Transverse colon (tissue), 4 donors: ENCODE results near the gene AJAP1. TPM values are rescaled to one million over a fixed set of nuclear protein-coding genes. Genes with fewer than 3 reads are reported as not detected.

Experiments used
- DNase-seq: peaks from one replicate; pipeline ENCODE4 v3.0.0-alpha.2; 2019
- H3K27ac ChIP-seq, 4 donors: fragments of 200-600 bp; sonication (generic); 2 replicates each; pipeline ENCODE4 v1.5.1; 2016 to 2018; ENCODE audit warnings: inconsistent platforms in 4 of 4
- H3K27me3 ChIP-seq: fragments of 200-600 bp; sonication (generic); 2 replicates; pipeline ENCODE4 v1.5.1; 2017; ENCODE audit warnings: inconsistent platforms
- H3K36me3 ChIP-seq, 4 donors: fragments of 200-600 bp; sonication (generic); 2 replicates each; pipeline ENCODE4 v1.5.1; 2017 to 2019; ENCODE audit warnings: inconsistent platforms in 4 of 4
- H3K4me1 ChIP-seq, 4 donors: fragments of 200-600 bp; sonication (generic); 2 replicates each; pipeline ENCODE4 v1.5.1; 2017 to 2020; ENCODE audit warnings: inconsistent platforms in 4 of 4
- H3K4me3 ChIP-seq, 4 donors: fragments of 200-600 bp; sonication (generic); 1 replicate in 1 of 4; 2 replicates in 3 of 4; pipeline versions ENCODE4 v1.5.1 to v1.6.1; 2017 to 2019; ENCODE audit warnings: inconsistent platforms in 4 of 4
- H3K9me3 ChIP-seq, 2 donors: fragments of 200-600 bp; sonication (generic); 2 replicates each; pipeline ENCODE4 v1.5.1; 2017 to 2019; ENCODE audit warnings: inconsistent platforms in 2 of 2
- CTCF ChIP-seq, 5 experiments: fragments of 200-600 bp in 3 of 5; fragments of 450-650 bp in 2 of 5; sonication (generic) in 3 of 5; IDR thresholded peaks; 1 replicate in 2 of 5; 2 replicates in 3 of 5; pipeline ENCODE4 v1.5.1; 2016 to 2017; ENCODE audit warnings: antibody characterized with exemption in 5 of 5, inconsistent platforms in 3 of 5, mild to moderate bottlenecking in 2 of 5, moderate library complexity in 1 of 5
- EP300 ChIP-seq: sonication (generic); formaldehyde crosslinking; IDR thresholded peaks from one replicate; pipeline ENCODE4 v1.6.1; 2017; ENCODE audit warnings: antibody characterized with exemption, low read depth
- POLR2A ChIP-seq: fragments of 450-650 bp; IDR thresholded peaks from one replicate; pipeline ENCODE4 v1.6.1; 2016; ENCODE audit warnings: antibody characterized with exemption, mild to moderate bottlenecking, moderate library complexity
- POLR2AphosphoS5 ChIP-seq, 3 donors: sonication (generic); formaldehyde crosslinking; IDR thresholded peaks; one replicate each; pipeline ENCODE4 v1.6.1; 2016; ENCODE audit warnings: antibody characterized with exemption in 3 of 3
- WGBS, 2 donors: methylation state at CpG; one replicate each; pipeline ENCODE4 v1.1.5; 2018; ENCODE audit warnings: low coverage in 1 of 2; 5-methylcytosine and 5-hydroxymethylcytosine counted together
- in situ Hi-C, 4 donors: fragments of 200-750 bp; cut with MboI; loops; one replicate each; pipeline versions ENCODE4 v1.15.0 to v1.15.1; 2017; ENCODE audit warnings: low sequenced_read_pairs in 3 of 4, low pct_ligation_motif_present in 1 of 4, low pct_unique_long_range_greater_than_20kb in 1 of 4
- intact Hi-C: fragments of 100-400 bp; cut with DNase I; formaldehyde crosslinking; loops from one replicate; pipeline ENCODE4 v1.15.1; 2023; ENCODE audit warnings: low total_unique reads
- total RNA-seq, 4 donors: library from RNA; depleted of rRNA; stranded (reverse); fragments of >200 nt; gene quantifications; one replicate each; pipeline ENCODE4 v1.1.0, GENCODE V29; 2016

The AJAP1 gene
- total RNA-seq, 4 donors from 2014 or later = 0.14 to 0.16 TPM; not detected in 2

- no peaks in the 10 kb centered on the region for H3K9me3 ChIP-seq
These were observed 105.7 kb downstream of the AJAP1 start for GRCh38 chr1:4760088-4760487.

GRCh38 chr1:4761324-4761723 lies 106.9 kb downstream of the AJAP1 start:
- Histone ChIP-seq H3K9me3 (no peaks in the 10 kb centered on the region), H3K27me3 (no peaks in the 10 kb centered on the region), H3K27ac (no peak overlapping the region), H3K4me1 (no peaks in the 10 kb centered on the region), H3K36me3 (no peaks in the 10 kb centered on the region), H3K4me3 (no peak overlapping the region)
- in situ Hi-C loops (no loop called here), intact Hi-C loops (no loop called here)
- DNase-seq = no peak
- TF ChIP-seq CTCF (IDR thresholded peaks at IDR 0.05) (no peak), EP300 (no peak), POLR2A (no peak), POLR2AphosphoS5 (IDR thresholded peaks at IDR 0.05) (no peak)
- 75 to 95% methylated on average over 4 to 5 of the region's 5 CpGs for WGBS, 2 donors

More at GRCh38 chr1:4760088-4760487, 105.7 kb downstream of the AJAP1 start:
- Histone ChIP-seq H3K4me1 (no peaks in the 10 kb centered on the region), H3K27ac (no peak overlapping the region), H3K27me3 (no peaks in the 10 kb centered on the region), H3K4me3 (no peak overlapping the region), H3K36me3 (no peaks in the 10 kb centered on the region)
- in situ Hi-C loops = no loop called here
- WGBS, 2 donors = 64% methylated on average over 5 of the region's 5 CpGs; no CpG with 5 or more reads in 1 of the 2 donors
- TF ChIP-seq POLR2AphosphoS5 (IDR thresholded peaks at IDR 0.05) (no peak), CTCF (IDR thresholded peaks at IDR 0.05) (no peak), POLR2A (no peak), EP300 (no peak)
- no peak for DNase-seq
- intact Hi-C loops = no loop called here

GRCh38 chr1:4762146-4762545 lies 107.7 kb downstream of the AJAP1 start:
- in situ Hi-C loops = no loop called here
- TF ChIP-seq CTCF (IDR thresholded peaks at IDR 0.05) = no peak
- TF ChIP-seq EP300 = no peak
- no peak for TF ChIP-seq POLR2A
- TF ChIP-seq POLR2AphosphoS5 (IDR thresholded peaks at IDR 0.05) = no peak
- WGBS, 2 donors = 73% methylated on average over 6 of the region's 7 CpGs; no CpG with 5 or more reads in 1 of the 2 donors
- intact Hi-C loops = no loop called here
- Histone ChIP-seq H3K4me1 (no peaks in the 10 kb centered on the region), H3K27me3 (no peaks in the 10 kb centered on the region), H3K36me3 (no peaks in the 10 kb centered on the region), H3K9me3 (no peaks in the 10 kb centered on the region), H3K4me3 (no peak overlapping the region), H3K27ac (no peak overlapping the region)
- no peak for DNase-seq

GRCh38 chr1:4767308-4767707 lies 112.9 kb downstream of the AJAP1 start:
- no peak overlapping the region for H3K4me3 ChIP-seq
- TF ChIP-seq POLR2A = no peak
- DNase-seq = no peak
- in situ Hi-C loops = no loop called here
- no peaks in the 10 kb centered on the region for H3K27me3 ChIP-seq
- 79 to 84% methylated on average over 4 of the region's 4 CpGs for WGBS, 2 donors
- H3K9me3 ChIP-seq = no peaks in the 10 kb centered on the region
- intact Hi-C loops = no loop called here
- no peak overlapping the region for H3K27ac ChIP-seq
- no peaks in the 10 kb centered on the region for H3K4me1 ChIP-seq
- H3K36me3 ChIP-seq = no peaks in the 10 kb centered on the region

GRCh38 chr1:4768553-4768952 lies 114.1 kb downstream of the AJAP1 start:
- no peaks in the 10 kb centered on the region for H3K4me1 ChIP-seq
- H3K36me3 ChIP-seq = no peaks in the 10 kb centered on the region
- DNase-seq = no peak
- in situ Hi-C loops (no loop called here), intact Hi-C loops (no loop called here)
- H3K27ac ChIP-seq = no peak overlapping the region
- H3K9me3 ChIP-seq = no peaks in the 10 kb centered on the region
- H3K4me3 ChIP-seq = no peak overlapping the region
- no peaks in the 10 kb centered on the region for H3K27me3 ChIP-seq
- 86% methylated on average over 6 of the region's 6 CpGs; no CpG with 5 or more reads in 1 of the 2 donors for WGBS, 2 donors
- TF ChIP-seq POLR2A (no peak), CTCF (IDR thresholded peaks at IDR 0.05) (no peak), POLR2AphosphoS5 (IDR thresholded peaks at IDR 0.05) (no peak), EP300 (no peak)
